ENCODE measurements around the gene IBTK.
"Not testable (repeated sequence)": the region's sequence is repeated elsewhere in the genome, so short reads cannot be mapped to it uniquely, and the experiment has no call there.

IBTK gene

DNA sequence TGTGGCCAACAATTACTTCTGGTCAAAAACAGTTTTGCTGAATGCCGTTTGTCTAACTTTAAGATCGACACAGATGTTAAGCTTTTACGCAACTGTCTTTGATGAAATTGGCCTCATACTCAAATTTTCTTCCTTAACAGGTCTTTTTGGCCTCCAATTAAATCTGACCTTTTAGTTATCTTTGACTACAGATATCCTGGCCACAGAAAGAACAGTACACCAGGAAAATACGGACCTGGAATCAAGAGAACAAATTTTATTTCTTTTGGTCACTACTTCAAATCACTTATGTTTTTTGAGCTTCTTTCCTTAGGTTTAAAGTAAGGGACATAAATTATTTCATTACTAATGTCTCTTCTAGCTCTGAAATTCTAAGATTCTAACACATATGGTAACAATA, 49.8 kb downstream of the IBTK start:
- Histone ChIP-seq H3K4me1 (ENCODE audit: low read depth, poor library complexity, severe bottlenecking) (no peaks in the 10 kb centered on the region), H3K36me3 (ENCODE audit: insufficient read depth) (no peaks in the 10 kb centered on the region), H4K20me1 (ENCODE audit: insufficient read depth) (no peaks in the 10 kb centered on the region), H3K79me2 (ENCODE audit: insufficient read depth, low read depth) (no peaks in the 10 kb centered on the region), H3K27ac (no peak overlapping the region), H3K27me3 (ENCODE audit: insufficient read depth, low read depth) (no peaks in the 10 kb centered on the region), H3K4me2 (no peak overlapping the region), H2AFZ (ENCODE audit: low read depth) (no peak overlapping the region), H3K9ac (no peak overlapping the region), H3K4me3 (IDR thresholded peaks at IDR 0.05; ENCODE audit: insufficient read depth, low read depth, low read length) (no peak overlapping the region)
- TF ChIP-seq CTCF (conservative IDR thresholded peaks at IDR 0.05; ENCODE audit: low read depth, low read length) = no peak

DNA sequence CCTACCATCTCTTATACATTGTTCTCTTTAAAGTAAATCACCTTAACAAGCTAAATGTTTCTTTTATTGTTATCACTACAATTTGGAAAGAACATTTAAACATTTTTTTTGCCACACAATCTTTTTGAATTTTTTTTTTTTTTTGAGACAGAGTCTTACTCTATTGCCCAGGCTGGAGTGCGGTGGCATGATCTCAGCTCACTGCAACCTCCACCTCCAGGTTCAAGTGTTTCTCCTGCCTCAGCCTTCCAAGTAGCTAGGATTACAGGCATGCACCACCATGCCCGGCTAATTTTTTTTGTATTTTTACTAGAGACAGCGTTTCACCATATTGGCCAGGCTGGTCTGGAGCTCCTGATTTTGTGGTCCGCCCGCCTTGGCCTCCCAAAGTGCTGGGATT, 50.3 kb downstream of the IBTK start:
- not testable (repeated sequence) for H3K36me3 ChIP-seq (ENCODE audit: insufficient read depth); H3K79me2 ChIP-seq (ENCODE audit: insufficient read depth, low read depth); H4K20me1 ChIP-seq (ENCODE audit: insufficient read depth); H3K4me3 ChIP-seq (IDR thresholded peaks at IDR 0.05; ENCODE audit: insufficient read depth, low read depth, low read length); H3K4me1 ChIP-seq (ENCODE audit: low read depth, poor library complexity, severe bottlenecking); H3K4me2 ChIP-seq; H3K9ac ChIP-seq; H3K27me3 ChIP-seq (ENCODE audit: insufficient read depth, low read depth); H3K27ac ChIP-seq; H2AFZ ChIP-seq (ENCODE audit: low read depth)

DNA sequence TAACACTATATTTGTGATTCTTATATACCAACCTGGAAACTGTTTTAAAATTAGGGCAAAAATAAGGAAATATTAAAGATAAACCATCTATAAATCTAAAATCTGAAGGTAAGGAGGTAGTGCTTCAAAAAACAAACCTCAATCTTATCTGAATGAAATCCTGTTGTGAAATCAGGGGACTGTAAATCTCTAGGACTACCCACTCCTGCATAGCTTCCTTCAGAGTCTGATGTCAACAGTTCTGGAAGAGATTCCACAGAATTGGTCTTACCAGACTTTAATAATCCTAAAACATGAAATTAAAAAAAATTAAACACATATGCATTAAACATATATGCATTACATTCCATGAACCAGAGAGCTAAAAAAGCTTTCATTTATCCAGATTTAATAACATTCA, 51.4 kb downstream of the IBTK start:
- H3K4me3 ChIP-seq (IDR thresholded peaks at IDR 0.05; ENCODE audit: insufficient read depth, low read depth, low read length) = no peak overlapping the region
- H4K20me1 ChIP-seq (ENCODE audit: insufficient read depth) = no peaks in the 10 kb centered on the region
- H3K4me2 ChIP-seq = no peak overlapping the region
- H3K27me3 ChIP-seq (ENCODE audit: insufficient read depth, low read depth) = no peaks in the 10 kb centered on the region
- H3K4me1 ChIP-seq (ENCODE audit: low read depth, poor library complexity, severe bottlenecking) = no peaks in the 10 kb centered on the region
- H2AFZ ChIP-seq (ENCODE audit: low read depth) = no peak overlapping the region
- no peak for TF ChIP-seq CTCF (conservative IDR thresholded peaks at IDR 0.05; ENCODE audit: low read depth, low read length)
- no peak overlapping the region for H3K27ac ChIP-seq
- H3K79me2 ChIP-seq (ENCODE audit: insufficient read depth, low read depth) = no peaks in the 10 kb centered on the region
- H3K9ac ChIP-seq = no peak overlapping the region
- no peaks in the 10 kb centered on the region for H3K36me3 ChIP-seq (ENCODE audit: insufficient read depth)

GRCh38 chr6:82195619-82196018, 51.9 kb downstream of the IBTK start:
- no peak overlapping the region for H3K4me2 ChIP-seq
- no peak overlapping the region for H3K4me3 ChIP-seq (IDR thresholded peaks at IDR 0.05; ENCODE audit: insufficient read depth, low read depth, low read length)
- H3K9ac ChIP-seq = no peak overlapping the region
- TF ChIP-seq CTCF (conservative IDR thresholded peaks at IDR 0.05; ENCODE audit: low read depth, low read length) = no peak
- H3K4me1 ChIP-seq (ENCODE audit: low read depth, poor library complexity, severe bottlenecking) = no peaks in the 10 kb centered on the region
- H2AFZ ChIP-seq (ENCODE audit: low read depth) = no peak overlapping the region
- no peaks in the 10 kb centered on the region for H3K36me3 ChIP-seq (ENCODE audit: insufficient read depth)
- H3K79me2 ChIP-seq (ENCODE audit: insufficient read depth, low read depth) = no peaks in the 10 kb centered on the region
- no peak overlapping the region for H3K27ac ChIP-seq
- no peaks in the 10 kb centered on the region for H4K20me1 ChIP-seq (ENCODE audit: insufficient read depth)
- H3K27me3 ChIP-seq (ENCODE audit: insufficient read depth, low read depth) = no peaks in the 10 kb centered on the region

GRCh38 chr6:82185948-82186535, 61.5 kb downstream of the IBTK start:
- H3K9ac ChIP-seq = no peak overlapping the region
- no peak overlapping the region for H3K27ac ChIP-seq
- no peak overlapping the region for H3K4me2 ChIP-seq
- no peaks in the 10 kb centered on the region for H4K20me1 ChIP-seq (ENCODE audit: insufficient read depth)
- H3K27me3 ChIP-seq (ENCODE audit: insufficient read depth, low read depth) = no peaks in the 10 kb centered on the region
- no peak overlapping the region for H2AFZ ChIP-seq (ENCODE audit: low read depth)
- H3K4me1 ChIP-seq (ENCODE audit: low read depth, poor library complexity, severe bottlenecking) = no peaks in the 10 kb centered on the region
- no peaks in the 10 kb centered on the region for H3K79me2 ChIP-seq (ENCODE audit: insufficient read depth, low read depth)
- TF ChIP-seq CTCF (conservative IDR thresholded peaks at IDR 0.05; ENCODE audit: low read depth, low read length) = no peak
- H3K36me3 ChIP-seq (ENCODE audit: insufficient read depth) = no peaks in the 10 kb centered on the region
- H3K4me3 ChIP-seq (IDR thresholded peaks at IDR 0.05; ENCODE audit: insufficient read depth, low read depth, low read length) = no peak overlapping the region

All from KMS-11 (cell line).